Adrenal gland (tissue), 12 donors: ENCODE data around the gene SCFD1. TPM values are rescaled to one million over a fixed set of nuclear protein-coding genes. Genes with fewer than 3 reads are reported as not detected.

Source experiments
- DNase-seq, 7 donors: peaks; one replicate each; pipeline ENCODE4 v3.0.0-alpha.2; 2019 to 2020
- H3K27ac ChIP-seq, 5 donors: fragments of 200-600 bp; sonication (generic) in 4 of 5; 1 replicate in 3 of 5; 2 replicates in 2 of 5; pipeline versions ENCODE4 v1.5.1 to v1.8.0; 2016 to 2020; ENCODE audit warnings: mild to moderate bottlenecking in 1 of 5
- H3K27me3 ChIP-seq: fragments of 200-600 bp; 2 replicates; pipeline ENCODE4 v1.8.0; 2021
- H3K36me3 ChIP-seq, 2 donors: fragments of 200-600 bp; replicated peaks in 1 of 2; 1 replicate in 1 of 2; 2 replicates in 1 of 2; pipeline versions ENCODE4 v1.5.1 to v1.8.0; 2018 to 2022
- H3K4me1 ChIP-seq, 2 donors: fragments of 200-600 bp; replicated peaks in 1 of 2; 1 replicate in 1 of 2; 2 replicates in 1 of 2; pipeline versions ENCODE4 v1.5.1 to v1.8.0; 2018 to 2021
- H3K4me3 ChIP-seq, 4 donors: fragments of 200-600 bp; sonication (generic) in 3 of 4; one replicate each; pipeline ENCODE4 v1.5.1; 2016 to 2018
- H3K9me3 ChIP-seq, 3 donors: fragments of 200-600 bp; sonication (generic) in 1 of 3; replicated peaks in 1 of 3; 1 replicate in 2 of 3; 2 replicates in 1 of 3; pipeline versions ENCODE4 v1.5.1 to v1.8.0; 2016 to 2021
- CTCF ChIP-seq, 6 experiments: fragments of 450-650 bp in 4 of 6; fragments of 200-600 bp in 2 of 6; sonication (generic) in 1 of 6; IDR thresholded peaks; 1 replicate in 5 of 6; 2 replicates in 1 of 6; pipeline versions ENCODE4 v1.5.1 to v1.8.0; 2016 to 2021; ENCODE audit warnings: antibody characterized with exemption in 6 of 6, mild to moderate bottlenecking in 2 of 6, moderate library complexity in 1 of 6
- POLR2A ChIP-seq, 2 donors: fragments of 450-650 bp; IDR thresholded peaks; one replicate each; pipeline ENCODE4 v1.6.1; 2017; ENCODE audit warnings: antibody characterized with exemption in 2 of 2, mild to moderate bottlenecking in 2 of 2, moderate library complexity in 1 of 2
- WGBS, 4 donors: extraction: QIAGEN DNeasy Blood & Tissue Kit in 2 of 4; methylation state at CpG; one replicate each; pipeline versions ENCODE4 v1.1.5 to v1.1.7; 2013 to 2017; 5-methylcytosine and 5-hydroxymethylcytosine counted together
- intact Hi-C, 2 donors: fragments of 100-400 bp; cut with DNase I; formaldehyde crosslinking; loops; one replicate each; pipeline versions ENCODE4 v1.14.1 to v1.15.0; 2022 to 2023
- polyA plus RNA-seq, 3 donors: library from polyadenylated mRNA; stranded (reverse); fragments of 200-250 nt in 2 of 3; fragments of 350-450 nt in 1 of 3; fragmentation: Illumina TruSeq in 1 of 3; extraction: RNeasy Lipid Tissue Mini Kit (QIAGEN cat#74804) in 1 of 3; gene quantifications; one replicate each; pipeline ENCODE4 v1.2.3, GENCODE V29; 2013 to 2014
- total RNA-seq, 9 donors: library from RNA; depleted of rRNA in 4 of 9; stranded (reverse); fragments of >200 nt in 4 of 9; fragments of 120-200 nt in 1 of 9; fragmentation: NEBNext Ultra II Directional in 1 of 9; extraction: Animal tissue kit (Norgen Biotek cat#: 25700) in 1 of 9; gene quantifications; one replicate each; pipeline versions ENCODE4 v1.1.0 to v1.2.4, GENCODE V29; 2013 to 2023
- donor health status: healthy with polysubstance abuse.
- donor health status: Bipolar disorder and iron deficiency.
- donor health status: DM: yes; HTN: yes; CAD: no.
- donor health status: DM: no; HTN: no; CAD: no.
- donor health status: DM: no; HTN: no; CAD: no.
- donor health status: DM: yes; HTN: yes; CAD: no.

The SCFD1 gene
- total and polyA plus RNA-seq, 12 donors: 22.9 to 147 (median 77.7) TPM

- DNase-seq: no peak
- H3K27me3 ChIP-seq: no peaks in the 10 kb centered on the region
- H3K36me3 ChIP-seq: peaks cover 0 to 39% of the 10 kb centered on the region in 2 donors
- H3K9me3 ChIP-seq: no peaks in the 10 kb centered on the region
- intact Hi-C loops: loop anchor here in 1 of 2 donors (10.0 kb wide), 1 partner anchor 238 kb away; no protein-coding TSS in a partner anchor
- 75 to 87% (median 85%) methylated on average over 2 of the region's 2 CpGs for WGBS, 4 donors
- H3K27ac ChIP-seq: peak overlapping the region in 1 of 5 donors; percentile 12
- no peak for TF ChIP-seq CTCF (IDR thresholded peaks at IDR 0.05)
- no peak for TF ChIP-seq POLR2A (IDR thresholded peaks at IDR 0.05)
- no peak overlapping the region for H3K4me3 ChIP-seq
- no peaks in the 10 kb centered on the region for H3K4me1 ChIP-seq
These were observed 34.9 kb downstream of the SCFD1 start for GRCh38 chr14:30657050-30657449.

GRCh38 chr14:30657606-30658163, 35.6 kb downstream of the SCFD1 start:
- WGBS, 4 donors: 39 to 41% (median 41%) methylated on average over 2 of the region's 2 CpGs
- intact Hi-C loops: loop anchor here in 1 of 2 donors (10.0 kb wide), 1 partner anchor 237 kb away; no protein-coding TSS in a partner anchor
- Histone ChIP-seq H3K36me3 (peaks cover 0 to 36% of the 10 kb centered on the region in 2 donors), H3K4me1 (no peaks in the 10 kb centered on the region), H3K4me3 (no peak overlapping the region), H3K27me3 (no peaks in the 10 kb centered on the region), H3K9me3 (no peaks in the 10 kb centered on the region), H3K27ac (no peak overlapping the region)
- no peak for TF ChIP-seq POLR2A (IDR thresholded peaks at IDR 0.05)
- TF ChIP-seq CTCF (IDR thresholded peaks at IDR 0.05): peak in 5 of 6 experiments; percentile 22 to 49 (median 43)
- DNase-seq: no peak

DNA sequence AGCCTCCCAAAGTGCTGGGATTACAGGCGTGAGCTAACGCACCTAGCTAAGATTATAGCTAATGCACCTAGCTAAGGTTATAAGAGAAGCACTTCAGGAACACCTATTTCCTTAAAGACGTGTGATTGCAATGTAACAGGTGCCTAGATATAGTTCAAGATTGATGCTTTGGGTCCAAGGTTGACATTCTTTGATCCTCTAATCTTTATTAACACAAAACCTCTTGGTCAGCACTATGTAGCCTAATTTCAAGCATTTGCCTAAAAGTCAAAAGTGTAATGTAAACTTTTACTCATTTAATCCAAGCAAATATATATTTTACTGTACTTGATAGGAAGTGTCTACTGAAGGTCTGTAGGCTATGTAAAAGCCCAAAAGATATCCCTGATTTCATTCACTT, 36.5 kb downstream of the SCFD1 start:
- no peaks in the 10 kb centered on the region for H3K4me1 ChIP-seq
- 70 to 89% (median 83%) methylated on average over 3 of the region's 3 CpGs for WGBS, 4 donors
- H3K9me3 ChIP-seq: peaks cover 0 to 4% (median 0%) of the 10 kb centered on the region in 3 donors
- no peak overlapping the region for H3K27ac ChIP-seq
- H3K36me3 ChIP-seq: peaks cover 0 to 28% of the 10 kb centered on the region in 2 donors
- no peak for TF ChIP-seq POLR2A (IDR thresholded peaks at IDR 0.05)
- TF ChIP-seq CTCF (IDR thresholded peaks at IDR 0.05): no peak
- DNase-seq: no peak
- H3K27me3 ChIP-seq: no peaks in the 10 kb centered on the region
- intact Hi-C loops: loop anchor here in 1 of 2 donors (10.0 kb wide), 1 partner anchor 236 kb away; no protein-coding TSS in a partner anchor
- H3K4me3 ChIP-seq: no peak overlapping the region

- no peaks in the 10 kb centered on the region for H3K27me3 ChIP-seq
- intact Hi-C loops: no loop called here
- no peak for DNase-seq
- H3K4me1 ChIP-seq: no peaks in the 10 kb centered on the region
- peaks cover 0 to 5% of the 10 kb centered on the region in 2 donors for H3K36me3 ChIP-seq
- TF ChIP-seq CTCF (IDR thresholded peaks at IDR 0.05) (no peak), POLR2A (IDR thresholded peaks at IDR 0.05) (no peak)
- no peak overlapping the region for H3K4me3 ChIP-seq
- H3K9me3 ChIP-seq: no peaks in the 10 kb centered on the region
- H3K27ac ChIP-seq: no peak overlapping the region
These were observed 47.5 kb downstream of the SCFD1 start for GRCh38 chr14:30669594-30669993.
